GM21423 (cell line): Measurements from ENCODE around the gene ISLR2.

Source experiments
- ATAC-seq: cut with Tn5 transposase; IDR thresholded peaks from one replicate; pipeline ENCODE4 v1.9.1; 2021; ENCODE audit warnings: mild to moderate bottlenecking, moderate library complexity; ENCODE audit not compliant: unreplicated experiment

ISLR2 gene

DNA sequence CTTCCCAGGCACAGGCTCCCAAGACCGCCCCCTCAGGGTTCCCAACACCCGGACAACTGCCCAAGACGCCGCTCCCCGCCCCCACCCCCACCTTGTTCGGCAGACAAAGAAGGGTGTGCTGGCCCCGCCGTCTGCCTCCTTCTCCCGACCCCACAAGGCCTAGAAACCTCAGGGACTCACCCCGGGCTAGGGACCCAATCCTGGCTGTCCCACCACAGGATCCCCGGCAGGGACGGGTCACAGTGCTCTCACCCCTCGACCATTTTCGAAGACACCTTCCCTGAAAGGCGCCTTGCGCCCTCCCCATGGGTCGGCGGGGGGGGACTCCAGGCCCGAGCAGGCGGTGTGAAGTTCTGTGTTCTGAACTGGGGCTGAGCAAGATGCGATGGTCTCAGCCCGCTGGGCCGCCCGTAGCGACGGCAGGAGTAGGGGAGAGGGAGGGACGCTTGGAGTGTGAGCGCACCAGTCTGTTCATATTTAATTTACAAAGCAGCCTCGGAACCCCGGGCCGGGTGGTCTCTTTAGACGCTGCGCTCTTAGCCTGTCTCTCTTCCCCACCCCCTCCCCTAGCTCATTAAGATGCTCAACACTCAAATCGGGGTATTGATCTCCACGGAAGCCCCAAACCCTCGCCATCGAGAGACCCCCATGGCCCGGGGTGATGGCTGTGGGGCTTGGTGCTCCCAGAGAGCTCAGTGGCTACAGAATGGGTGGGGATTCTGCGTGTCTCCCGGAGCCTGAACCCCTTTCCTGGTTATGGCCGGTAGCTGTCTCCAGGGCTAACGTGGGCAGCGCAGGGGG, 1.4 kb upstream of the ISLR2 start:
- ATAC-seq: no peak

DNA sequence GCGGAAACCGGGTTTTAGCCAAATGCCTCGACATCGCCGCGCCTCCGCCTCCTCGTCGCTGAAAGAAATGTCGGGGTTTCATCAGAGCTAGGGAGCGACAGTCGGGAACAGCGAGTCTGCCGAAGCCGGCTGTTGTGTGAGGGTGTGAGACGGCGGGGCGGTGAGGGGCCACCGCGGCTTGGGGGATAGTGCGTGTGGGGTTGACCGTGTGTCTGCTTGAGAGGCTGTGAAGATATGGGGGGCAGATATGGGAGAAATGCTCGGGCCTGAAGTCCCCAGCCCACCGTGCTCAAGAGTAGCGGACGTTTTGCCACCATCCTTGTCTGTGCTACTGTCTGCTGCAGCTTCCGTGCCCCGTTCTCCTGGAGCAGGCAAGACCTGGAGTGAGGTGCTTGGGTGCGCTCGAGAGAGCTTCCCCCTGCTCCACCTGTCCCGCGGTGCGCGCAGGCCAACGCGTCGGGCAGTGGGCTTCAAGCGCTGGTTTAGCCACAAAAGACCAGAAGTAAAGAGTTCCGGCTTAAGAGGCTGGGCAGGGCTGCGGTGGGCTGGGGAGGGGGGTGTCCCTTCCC, 716 bp upstream of the ISLR2 start:
- ATAC-seq: no peak

DNA sequence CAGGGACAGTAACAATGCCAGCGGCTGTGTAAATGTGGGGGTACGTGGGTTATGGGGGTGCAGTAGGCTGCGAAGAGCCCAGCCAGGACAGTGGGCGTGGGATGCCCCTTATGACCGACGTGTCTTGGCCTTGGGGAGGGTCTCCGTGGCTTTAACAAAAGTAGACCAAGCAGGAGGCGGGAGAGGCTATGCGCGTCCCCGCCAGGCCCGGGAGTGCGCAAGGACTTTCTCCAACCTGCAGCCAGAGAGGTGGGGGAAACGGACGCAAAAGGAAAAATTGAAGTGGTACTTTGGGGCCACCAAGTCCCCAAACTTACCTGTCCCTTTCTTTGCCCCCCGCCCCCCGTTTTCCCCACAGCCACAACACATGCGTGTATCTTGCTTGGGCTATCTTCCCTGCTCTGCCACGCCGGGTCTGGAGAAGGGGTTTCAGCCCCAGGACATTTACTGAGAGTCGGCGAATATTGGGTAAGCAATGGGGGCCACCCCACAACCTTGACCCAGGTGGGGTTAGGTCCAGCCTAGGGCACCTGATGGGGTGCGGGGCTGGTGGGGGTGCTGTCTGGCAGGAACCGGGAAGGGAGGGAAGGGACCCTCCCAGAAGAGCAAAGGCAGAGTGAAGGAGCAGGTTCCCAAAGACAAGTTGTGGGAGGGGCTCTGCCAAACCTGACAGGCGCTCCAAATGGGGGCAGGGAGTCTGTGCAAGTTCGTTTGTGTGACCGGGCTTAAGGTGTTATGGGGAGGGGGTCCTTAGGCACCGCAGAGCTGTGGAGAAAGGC, 652 bp downstream of the ISLR2 start:
- no peak for ATAC-seq

DNA sequence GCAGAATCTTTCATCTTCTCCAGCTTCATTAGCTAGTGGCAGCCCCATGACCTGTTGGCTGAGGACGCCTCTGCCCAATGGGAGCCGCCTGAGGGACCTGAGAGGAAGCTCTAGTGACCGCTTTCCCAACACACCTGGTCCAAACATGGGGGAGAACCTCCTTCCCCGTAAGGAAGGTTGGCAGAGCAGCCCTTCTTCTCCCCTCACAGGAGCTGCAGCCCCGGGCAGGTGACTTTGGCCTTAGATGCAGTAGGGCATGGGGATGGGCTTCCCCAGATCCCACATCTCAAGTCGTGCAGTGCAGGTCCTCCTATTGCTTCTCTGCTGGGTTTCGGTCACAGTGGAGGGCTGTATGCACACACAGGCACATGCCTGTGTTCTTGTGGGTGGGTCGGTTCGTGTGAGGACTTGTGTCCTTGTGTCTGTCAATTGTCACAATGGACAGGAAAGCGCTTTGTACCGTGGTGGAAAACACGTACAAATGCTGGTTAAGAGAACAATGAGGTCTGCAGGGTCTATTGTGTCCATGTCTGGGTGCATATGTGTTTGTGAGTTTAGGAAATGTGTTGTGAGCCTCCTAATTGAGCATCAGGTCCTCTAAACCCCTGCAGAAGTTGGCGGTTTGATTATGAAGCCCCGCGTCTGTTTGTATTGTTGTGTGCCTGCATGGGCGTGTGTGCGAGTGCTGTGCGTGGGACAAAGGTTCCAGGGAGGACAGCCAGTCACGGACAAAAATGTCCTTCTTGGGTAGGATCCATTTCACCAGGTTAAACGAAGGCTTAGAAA, 1.4 kb downstream of the ISLR2 start:
- ATAC-seq: no peak

DNA sequence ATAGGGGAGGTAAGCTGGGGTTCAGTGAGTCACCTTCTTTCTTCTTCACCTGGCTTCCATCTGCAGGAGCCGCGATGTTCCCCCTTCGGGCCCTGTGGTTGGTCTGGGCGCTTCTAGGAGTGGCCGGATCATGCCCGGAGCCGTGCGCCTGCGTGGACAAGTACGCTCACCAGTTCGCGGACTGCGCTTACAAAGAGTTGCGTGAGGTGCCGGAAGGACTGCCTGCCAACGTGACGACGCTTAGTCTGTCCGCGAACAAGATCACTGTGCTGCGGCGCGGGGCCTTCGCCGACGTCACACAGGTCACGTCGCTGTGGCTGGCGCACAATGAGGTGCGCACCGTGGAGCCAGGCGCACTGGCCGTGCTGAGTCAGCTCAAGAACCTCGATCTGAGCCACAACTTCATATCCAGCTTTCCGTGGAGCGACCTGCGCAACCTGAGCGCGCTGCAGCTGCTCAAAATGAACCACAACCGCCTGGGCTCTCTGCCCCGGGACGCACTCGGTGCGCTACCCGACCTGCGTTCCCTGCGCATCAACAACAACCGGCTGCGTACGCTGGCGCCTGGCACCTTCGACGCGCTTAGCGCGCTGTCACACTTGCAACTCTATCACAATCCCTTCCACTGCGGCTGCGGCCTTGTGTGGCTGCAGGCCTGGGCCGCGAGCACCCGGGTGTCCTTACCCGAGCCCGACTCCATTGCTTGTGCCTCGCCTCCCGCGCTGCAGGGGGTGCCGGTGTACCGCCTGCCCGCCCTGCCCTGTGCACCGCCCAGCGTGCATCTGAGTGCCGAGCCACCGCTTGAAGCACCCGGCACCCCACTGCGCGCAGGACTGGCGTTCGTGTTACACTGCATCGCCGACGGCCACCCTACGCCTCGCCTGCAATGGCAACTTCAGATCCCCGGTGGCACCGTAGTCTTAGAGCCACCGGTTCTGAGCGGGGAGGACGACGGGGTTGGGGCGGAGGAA, 2.6 kb downstream of the ISLR2 start:
- no peak for ATAC-seq

DNA sequence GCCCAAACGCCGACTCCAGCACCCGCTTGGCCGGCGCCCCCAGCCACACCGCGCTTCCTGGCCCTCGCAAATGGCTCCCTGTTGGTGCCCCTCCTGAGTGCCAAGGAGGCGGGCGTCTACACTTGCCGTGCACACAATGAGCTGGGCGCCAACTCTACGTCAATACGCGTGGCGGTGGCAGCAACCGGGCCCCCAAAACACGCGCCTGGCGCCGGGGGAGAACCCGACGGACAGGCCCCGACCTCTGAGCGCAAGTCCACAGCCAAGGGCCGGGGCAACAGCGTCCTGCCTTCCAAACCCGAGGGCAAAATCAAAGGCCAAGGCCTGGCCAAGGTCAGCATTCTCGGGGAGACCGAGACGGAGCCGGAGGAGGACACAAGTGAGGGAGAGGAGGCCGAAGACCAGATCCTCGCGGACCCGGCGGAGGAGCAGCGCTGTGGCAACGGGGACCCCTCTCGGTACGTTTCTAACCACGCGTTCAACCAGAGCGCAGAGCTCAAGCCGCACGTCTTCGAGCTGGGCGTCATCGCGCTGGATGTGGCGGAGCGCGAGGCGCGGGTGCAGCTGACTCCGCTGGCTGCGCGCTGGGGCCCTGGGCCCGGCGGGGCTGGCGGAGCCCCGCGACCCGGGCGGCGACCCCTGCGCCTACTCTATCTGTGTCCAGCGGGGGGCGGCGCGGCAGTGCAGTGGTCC, 3.5 kb downstream of the ISLR2 start:
- ATAC-seq: no peak

DNA sequence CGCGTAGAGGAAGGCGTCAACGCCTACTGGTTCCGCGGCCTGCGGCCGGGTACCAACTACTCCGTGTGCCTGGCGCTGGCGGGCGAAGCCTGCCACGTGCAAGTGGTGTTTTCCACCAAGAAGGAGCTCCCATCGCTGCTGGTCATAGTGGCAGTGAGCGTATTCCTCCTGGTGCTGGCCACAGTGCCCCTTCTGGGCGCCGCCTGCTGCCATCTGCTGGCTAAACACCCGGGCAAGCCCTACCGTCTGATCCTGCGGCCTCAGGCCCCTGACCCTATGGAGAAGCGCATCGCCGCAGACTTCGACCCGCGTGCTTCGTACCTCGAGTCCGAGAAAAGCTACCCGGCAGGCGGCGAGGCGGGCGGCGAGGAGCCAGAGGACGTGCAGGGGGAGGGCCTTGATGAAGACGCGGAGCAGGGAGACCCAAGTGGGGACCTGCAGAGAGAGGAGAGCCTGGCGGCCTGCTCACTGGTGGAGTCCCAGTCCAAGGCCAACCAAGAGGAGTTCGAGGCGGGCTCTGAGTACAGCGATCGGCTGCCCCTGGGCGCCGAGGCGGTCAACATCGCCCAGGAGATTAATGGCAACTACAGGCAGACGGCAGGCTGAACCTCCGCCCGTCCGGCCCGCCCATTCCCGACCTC, 4.1 kb downstream of the ISLR2 start:
- ATAC-seq: no peak

DNA sequence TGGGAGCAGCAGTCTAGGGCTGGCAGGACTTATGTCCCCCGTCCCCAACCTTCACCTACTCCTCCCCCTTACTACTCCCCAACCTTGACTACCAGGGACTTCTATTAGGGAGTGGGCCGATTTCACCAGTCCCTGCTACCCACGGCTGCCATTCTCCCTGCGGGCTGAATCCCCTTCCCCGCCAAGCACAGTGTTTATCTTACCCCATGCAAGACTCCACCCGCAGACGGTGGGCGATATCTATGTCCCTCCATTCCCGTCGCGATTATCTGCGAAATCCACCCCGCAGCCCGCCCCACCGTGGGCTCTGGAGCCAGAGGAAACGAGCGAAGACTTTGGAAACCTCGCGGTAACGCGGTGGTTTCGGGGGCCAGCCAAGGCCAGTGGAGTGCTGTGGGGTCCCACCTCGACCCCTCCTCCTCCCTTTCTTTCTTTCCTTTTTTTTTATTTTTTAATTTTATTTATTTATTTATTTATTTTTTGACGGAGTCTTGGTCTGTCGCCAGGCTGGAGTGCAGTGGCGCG, 4.7 kb downstream of the ISLR2 start:
- ATAC-seq: no peak

DNA sequence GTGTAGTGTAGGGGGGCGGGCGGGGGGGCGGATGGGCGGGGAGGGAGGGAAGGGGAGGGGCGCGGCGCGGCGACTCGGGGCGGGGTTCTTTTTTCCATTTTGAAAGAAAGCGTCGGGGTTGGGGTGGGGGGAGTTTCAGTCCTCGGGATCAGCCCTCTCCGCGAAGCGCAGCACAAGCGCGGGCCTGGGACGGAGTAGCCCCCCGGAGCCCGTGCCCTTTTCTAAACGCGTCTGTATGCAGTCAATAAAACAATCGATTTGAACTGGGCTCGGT, 6.1 kb downstream of the ISLR2 start:
- no peak for ATAC-seq

DNA sequence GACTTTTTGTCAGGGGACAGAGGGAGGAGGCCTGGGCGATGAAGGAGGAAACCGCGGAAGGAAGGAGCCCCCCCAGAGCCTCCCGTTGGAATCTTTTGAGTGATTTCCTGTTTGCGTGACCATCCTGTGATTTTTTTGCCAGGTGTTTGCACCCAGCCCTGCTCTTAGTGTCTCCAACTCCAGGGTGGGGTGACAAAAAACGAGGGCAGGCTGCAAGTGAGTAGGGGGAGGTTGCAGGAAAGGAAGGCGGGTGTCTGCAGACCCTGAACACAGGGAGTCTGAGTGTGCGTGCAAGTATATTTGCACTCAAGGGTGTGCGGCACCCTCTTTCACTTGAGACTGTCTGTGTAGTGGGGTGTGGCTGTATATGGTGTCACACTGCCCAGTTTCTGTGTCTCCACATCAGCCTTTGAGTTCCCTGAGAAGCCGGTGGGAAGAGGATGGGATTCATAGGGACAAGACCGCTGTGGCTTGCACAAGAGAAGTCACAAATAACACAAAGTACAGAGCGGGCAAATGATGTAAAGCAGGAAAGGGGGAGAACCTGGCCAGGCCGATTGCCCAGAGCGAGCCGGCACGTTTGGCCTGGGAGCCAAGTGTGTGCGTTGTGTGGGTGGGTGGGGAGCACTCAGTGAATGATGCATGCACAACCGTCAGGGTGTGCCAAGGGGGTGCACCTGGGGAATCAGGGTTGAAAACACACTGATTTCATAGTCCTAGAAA, 6.6 kb downstream of the ISLR2 start:
- ATAC-seq: no peak

DNA sequence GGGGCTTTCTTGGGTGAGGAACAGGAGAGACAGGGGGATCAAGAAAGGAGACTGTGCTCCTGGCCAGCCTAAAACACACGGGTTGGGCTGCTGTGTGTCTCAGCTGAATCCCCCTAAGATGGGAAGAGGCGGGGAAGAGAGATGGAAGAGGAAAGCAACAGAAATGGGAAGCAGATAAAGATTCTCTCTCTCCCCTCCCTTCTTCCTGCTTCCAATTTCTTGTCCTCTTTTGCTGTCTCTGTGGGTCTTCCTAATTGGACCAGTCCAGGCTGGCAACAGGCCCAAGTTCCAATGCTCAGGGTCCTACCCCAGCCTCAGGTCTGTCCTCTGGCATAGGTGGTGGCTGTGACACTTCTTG, 7.1 kb downstream of the ISLR2 start:
- no peak for ATAC-seq

DNA sequence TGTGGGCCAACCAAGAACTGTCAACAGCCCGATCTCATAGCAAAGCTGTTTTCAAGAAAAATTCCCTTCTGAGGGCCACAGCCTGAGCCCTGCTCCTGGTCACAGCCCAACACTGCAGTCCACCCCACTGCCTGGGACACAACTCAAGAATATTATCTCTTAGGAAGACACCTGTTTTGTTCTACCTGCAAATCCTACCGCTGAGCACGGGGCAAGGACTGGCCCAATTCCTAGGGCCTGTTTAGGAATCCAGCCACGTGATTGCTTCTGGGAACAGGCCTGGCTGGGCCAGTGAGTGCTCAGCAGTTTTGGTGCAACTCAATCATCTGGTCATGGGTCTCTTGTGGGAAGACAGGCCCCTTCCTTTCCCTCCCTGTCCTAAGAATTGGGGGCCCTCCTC, 8.3 kb downstream of the ISLR2 start:
- ATAC-seq: no peak

DNA sequence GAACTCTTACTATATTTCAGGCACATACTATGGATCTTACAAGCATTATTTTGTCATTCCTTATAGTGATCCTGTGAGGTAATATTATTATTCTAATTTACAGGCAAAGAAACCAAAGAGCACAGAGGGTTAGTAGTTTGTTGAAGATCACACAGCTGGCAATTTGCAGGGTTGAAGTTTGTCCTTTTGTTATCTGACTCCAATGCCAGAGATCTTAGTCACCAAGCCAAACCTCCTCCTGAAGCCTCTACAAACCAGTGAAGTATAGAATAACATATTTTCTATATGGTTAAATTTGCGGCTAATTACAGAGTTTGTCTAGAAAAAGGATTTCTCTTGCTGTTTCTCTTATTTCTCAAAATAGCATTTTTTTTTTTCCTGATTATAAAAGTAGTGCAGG, 11.2 kb downstream of the ISLR2 start:
- ATAC-seq: no peak

DNA sequence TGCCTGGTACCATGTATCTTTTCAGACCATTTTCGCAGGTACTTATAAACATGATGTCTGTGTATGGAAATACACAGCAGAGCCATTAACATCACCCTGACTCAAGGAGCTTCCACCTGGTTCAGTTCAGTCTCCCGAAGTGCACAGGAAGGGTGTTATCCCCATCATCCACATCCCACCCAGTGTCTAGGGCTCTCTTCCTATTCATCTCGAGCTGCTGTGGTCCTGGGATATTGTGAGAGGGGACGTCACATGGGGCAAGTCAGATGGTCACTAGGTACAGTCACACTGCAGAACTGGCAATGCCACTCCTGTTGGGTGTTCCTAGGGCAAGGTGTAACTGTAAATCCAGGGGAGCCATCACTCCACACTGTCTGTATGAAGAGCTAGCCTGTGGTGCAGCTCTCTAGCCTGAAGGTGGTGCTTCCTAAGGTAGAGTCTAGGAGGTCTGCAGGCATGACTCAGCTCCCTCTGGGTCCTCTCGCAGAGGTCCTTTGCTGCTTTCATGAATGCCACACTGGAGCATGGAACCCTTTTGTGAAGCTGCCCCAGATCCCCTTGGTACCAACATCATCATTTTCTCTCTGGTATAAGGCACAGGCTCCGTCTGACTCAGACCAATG, 13.9 kb downstream of the ISLR2 start:
- ATAC-seq: no peak

DNA sequence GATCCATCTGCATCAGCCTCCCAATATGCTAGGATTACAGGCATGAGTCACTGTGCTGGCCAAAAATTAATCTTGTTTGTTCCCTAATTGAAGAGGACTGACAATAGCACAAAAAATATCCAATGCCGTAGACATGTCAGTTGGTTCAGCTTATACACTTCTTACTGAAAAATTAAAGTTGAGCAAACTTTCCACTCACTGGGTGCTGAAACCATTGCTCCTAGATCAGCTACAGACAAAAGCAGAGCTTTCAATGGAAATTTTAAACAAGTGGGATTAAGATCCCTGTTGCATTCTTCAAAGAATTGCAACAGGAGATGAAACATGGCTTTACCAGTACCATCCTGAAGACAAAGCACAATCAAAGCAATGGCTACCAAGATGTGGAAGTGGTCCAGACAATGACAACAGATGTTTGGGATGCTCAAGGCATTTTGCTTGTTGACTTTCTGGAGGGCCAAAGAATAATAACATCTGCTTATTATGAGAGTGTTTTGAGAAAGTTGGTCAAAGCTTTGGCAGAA, 16.0 kb downstream of the ISLR2 start:
- ATAC-seq: no peak

DNA sequence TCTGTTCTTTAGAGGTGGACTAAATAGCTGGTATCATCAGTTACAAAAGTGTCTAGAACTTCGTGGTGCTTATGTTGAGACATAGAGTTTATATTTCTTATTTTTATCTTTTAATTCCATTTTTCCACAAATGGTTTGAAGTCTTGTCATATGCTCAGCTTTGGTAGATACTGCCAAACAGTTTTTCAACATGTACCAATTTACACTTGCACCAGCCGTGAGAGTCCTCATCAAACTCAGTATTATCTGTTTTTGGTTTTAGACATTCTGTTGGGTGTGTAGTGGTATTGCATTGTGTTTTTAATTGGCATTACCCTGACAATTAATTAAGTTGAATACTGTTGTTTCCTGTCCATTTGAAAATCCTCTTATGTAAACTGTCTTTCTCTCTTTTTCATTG, 16.7 kb downstream of the ISLR2 start:
- no peak for ATAC-seq

DNA sequence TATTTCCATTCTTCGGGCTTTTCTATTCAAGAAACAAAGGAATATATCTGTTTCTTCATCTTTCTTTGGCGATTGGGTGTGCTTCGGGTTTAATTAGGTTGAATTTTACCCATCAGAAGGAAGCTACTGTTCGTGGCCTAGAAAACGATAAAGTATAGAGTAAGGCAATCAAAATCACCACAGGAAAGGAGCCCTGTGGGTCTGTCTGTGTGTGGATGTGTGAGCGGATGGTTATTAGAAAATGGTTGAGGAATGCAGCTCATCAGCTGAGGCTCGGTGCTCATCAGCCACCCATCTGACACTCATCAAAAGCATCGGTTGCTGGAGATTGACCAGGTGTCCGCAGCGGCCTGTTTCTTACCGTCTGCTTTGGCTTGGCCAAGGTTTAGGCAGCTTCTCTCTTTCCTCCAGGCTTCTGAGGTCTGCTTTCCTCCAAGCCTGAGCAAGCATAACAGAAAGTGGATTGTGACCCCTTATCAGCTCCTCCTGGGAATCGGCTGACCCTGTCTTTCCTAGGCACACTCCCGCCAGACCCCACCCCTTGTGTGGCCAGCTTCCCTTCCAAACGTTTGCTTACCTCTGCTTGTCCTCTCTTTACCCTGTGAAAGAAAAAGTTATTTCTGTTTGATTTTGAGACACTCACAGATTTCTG, 25.5 kb downstream of the ISLR2 start:
- ATAC-seq: no peak
